ENCODE measurements around the gene FUT3.

- TF ChIP-seq CTCF (IDR thresholded peaks at IDR 0.05), result no peak
- no peak for TF ChIP-seq POLR2AphosphoS5 (IDR thresholded peaks at IDR 0.05; ENCODE audit: insufficient read depth in 1 of 2, low read depth in 1 of 2)
Measured at GRCh38 chr19:5809053-5809452, 42.2 kb downstream of the FUT3 start.

All from vagina (tissue), 2 donors.